Endothelial cell (in vitro differentiated cells): ENCODE data around the gene HSF2BP. TPM values are rescaled to one million over a fixed set of nuclear protein-coding genes. Genes with fewer than 3 reads are reported as not detected.

ENCODE experiments used
- DNase-seq: peaks from one replicate; pipeline ENCODE4 v3.0.0; 2021; ENCODE audit warnings: low spot score
- H3K27ac Mint-ChIP-seq: one replicate; pipeline ENCODE4 v1.8.0; 2021; ENCODE audit warnings: mixed read lengths, inconsistent platforms; ENCODE audit not compliant: unreplicated experiment
- H3K27me3 Mint-ChIP-seq: one replicate; pipeline ENCODE4 v1.8.0; 2021; ENCODE audit warnings: mild to moderate bottlenecking, moderate library complexity, mixed read lengths, inconsistent platforms; ENCODE audit not compliant: unreplicated experiment
- H3K36me3 Mint-ChIP-seq: one replicate; pipeline ENCODE4 v1.8.0; 2021; ENCODE audit warnings: mild to moderate bottlenecking, low read depth, mixed read lengths, inconsistent platforms; ENCODE audit not compliant: unreplicated experiment
- H3K4me1 Mint-ChIP-seq: one replicate; pipeline ENCODE4 v1.8.0; 2021; ENCODE audit warnings: mild to moderate bottlenecking, mixed read lengths, inconsistent platforms; ENCODE audit not compliant: unreplicated experiment
- H3K4me3 Mint-ChIP-seq: one replicate; pipeline ENCODE4 v1.8.0; 2021; ENCODE audit warnings: mild to moderate bottlenecking, mixed read lengths, inconsistent platforms; ENCODE audit not compliant: unreplicated experiment
- H3K9me3 Mint-ChIP-seq: one replicate; pipeline ENCODE4 v1.8.0; 2021; ENCODE audit warnings: mixed read lengths, inconsistent platforms; ENCODE audit not compliant: unreplicated experiment
- total RNA-seq: library from RNA; stranded (reverse); fragmentation: NEBNext Ultra II Directional; extraction: Animal tissue kit (Norgen Biotek cat#: 25700); gene quantifications from one replicate; pipeline ENCODE4 v1.2.1, GENCODE V29; 2021; ENCODE audit not compliant: unreplicated experiment
- TF ChIP-seq, protein P1 (sequence below): fragments of 200-600 bp; sonication (generic); IDR thresholded peaks from one replicate; pipeline ENCODE4 v1.5.0; 2021; ENCODE audit warnings: antibody characterized with exemption; ENCODE audit not compliant: unreplicated experiment

HSF2BP gene
- total RNA-seq, 1 donor from 2014 or later, result 2.3 TPM

DNA sequence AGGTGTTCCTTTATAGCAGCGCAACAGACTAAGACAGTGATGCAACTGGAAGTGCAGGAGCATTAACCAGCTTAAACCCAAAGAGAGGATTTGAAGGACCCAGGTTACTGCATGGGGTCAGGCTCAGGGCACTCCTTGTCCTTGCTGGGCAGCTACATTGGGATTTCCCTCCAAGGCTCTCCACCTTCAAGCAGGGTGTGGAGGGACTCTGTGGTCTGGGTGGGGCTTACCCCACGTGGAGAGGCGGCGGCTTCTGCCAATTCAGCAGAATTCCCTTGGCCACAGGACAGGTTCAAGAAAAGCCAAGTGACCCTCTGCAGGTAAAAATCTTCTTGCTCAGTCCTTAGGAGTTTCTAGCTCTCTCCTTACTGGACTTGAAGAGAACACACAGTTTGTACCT, 6.6 kb upstream of the HSF2BP start:
- Mint-ChIP-seq H3K9me3 (no peaks in the 10 kb centered on the region), H3K4me1 (peaks cover 10% of the 10 kb centered on the region), H3K27me3 (peaks cover 2% of the 10 kb centered on the region), H3K4me3 (no peak overlapping the region), H3K27ac (no peak overlapping the region), H3K36me3 (peaks cover 25% of the 10 kb centered on the region)
- no peak for DNase-seq
- TF ChIP-seq, protein P1, sequence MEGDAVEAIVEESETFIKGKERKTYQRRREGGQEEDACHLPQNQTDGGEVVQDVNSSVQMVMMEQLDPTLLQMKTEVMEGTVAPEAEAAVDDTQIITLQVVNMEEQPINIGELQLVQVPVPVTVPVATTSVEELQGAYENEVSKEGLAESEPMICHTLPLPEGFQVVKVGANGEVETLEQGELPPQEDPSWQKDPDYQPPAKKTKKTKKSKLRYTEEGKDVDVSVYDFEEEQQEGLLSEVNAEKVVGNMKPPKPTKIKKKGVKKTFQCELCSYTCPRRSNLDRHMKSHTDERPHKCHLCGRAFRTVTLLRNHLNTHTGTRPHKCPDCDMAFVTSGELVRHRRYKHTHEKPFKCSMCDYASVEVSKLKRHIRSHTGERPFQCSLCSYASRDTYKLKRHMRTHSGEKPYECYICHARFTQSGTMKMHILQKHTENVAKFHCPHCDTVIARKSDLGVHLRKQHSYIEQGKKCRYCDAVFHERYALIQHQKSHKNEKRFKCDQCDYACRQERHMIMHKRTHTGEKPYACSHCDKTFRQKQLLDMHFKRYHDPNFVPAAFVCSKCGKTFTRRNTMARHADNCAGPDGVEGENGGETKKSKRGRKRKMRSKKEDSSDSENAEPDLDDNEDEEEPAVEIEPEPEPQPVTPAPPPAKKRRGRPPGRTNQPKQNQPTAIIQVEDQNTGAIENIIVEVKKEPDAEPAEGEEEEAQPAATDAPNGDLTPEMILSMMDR, result no peak

DNA sequence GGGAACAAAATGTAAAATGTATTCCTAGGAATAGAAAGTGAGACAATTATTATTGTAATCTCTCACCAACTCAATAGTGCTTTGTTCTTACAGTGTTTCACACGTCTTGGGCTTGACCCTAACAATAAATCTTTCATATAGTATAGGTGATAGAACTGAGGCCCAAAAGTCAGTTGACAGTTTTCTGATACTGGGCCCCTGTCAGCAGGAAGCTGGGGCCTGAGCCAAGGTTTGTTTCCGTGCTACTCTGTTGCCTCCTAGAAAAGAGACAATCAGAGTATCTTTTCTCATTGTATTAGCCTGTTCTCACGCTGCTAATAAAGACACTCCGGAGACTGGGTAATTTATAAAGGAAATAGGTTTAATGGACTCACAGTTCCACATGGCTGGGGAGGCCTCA, 5.1 kb upstream of the HSF2BP start:
- H3K36me3 Mint-ChIP-seq, result peaks cover 19% of the 10 kb centered on the region
- H3K27me3 Mint-ChIP-seq, result peaks cover 7% of the 10 kb centered on the region
- TF ChIP-seq, protein P1, result no peak
- no peak for DNase-seq
- H3K9me3 Mint-ChIP-seq, result no peaks in the 10 kb centered on the region
- peaks cover 19% of the 10 kb centered on the region for H3K4me1 Mint-ChIP-seq
- no peak overlapping the region for H3K4me3 Mint-ChIP-seq
- no peak overlapping the region for H3K27ac Mint-ChIP-seq

DNA sequence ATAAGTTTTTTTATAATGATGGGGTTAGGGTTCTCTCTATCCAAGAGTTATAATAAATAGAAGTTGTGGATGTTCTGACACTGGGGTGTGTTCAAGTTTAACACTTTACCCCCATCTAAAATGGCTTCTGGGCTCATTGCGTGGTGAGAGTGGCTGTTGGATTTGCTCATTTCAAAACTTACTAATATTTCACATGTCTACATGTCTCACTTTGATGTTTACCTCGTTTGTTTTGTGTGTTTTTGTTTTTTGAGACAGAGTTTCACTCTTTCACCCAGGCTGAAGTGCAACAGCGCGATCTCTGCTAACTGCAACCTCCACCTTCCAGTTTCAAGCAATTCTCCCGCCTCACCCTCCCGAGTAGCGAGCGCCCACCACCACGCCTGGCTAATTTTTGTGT, 3.7 kb upstream of the HSF2BP start:
- H3K27ac Mint-ChIP-seq, result no peak overlapping the region
- TF ChIP-seq, protein P1, result no peak
- H3K27me3 Mint-ChIP-seq, result peaks cover 9% of the 10 kb centered on the region
- peaks cover 19% of the 10 kb centered on the region for H3K4me1 Mint-ChIP-seq
- DNase-seq, result no peak
- peaks cover 19% of the 10 kb centered on the region for H3K36me3 Mint-ChIP-seq
- no peaks in the 10 kb centered on the region for H3K9me3 Mint-ChIP-seq
- H3K4me3 Mint-ChIP-seq, result no peak overlapping the region

DNA sequence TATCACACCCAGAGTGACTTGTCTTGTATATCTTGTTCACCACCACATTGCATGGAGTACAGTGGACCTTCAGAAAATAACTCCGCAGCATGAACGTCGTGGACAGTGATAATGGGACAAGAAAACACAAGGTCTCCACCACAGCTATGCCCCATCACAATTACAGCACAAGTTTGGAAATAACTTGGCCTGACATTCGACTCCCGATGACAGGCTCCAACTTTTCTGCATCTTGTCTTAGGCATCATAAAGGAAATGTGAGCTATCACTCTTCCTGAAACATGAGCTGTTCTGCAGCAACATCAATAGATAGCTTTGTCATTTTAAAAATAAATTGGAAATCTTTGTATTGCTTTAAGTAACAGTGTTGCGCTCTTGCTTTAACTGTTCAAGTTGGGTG, 3.0 kb upstream of the HSF2BP start:
- TF ChIP-seq, protein P1, result no peak
- Mint-ChIP-seq H3K4me3 (no peak overlapping the region), H3K9me3 (no peaks in the 10 kb centered on the region), H3K4me1 (peaks cover 23% of the 10 kb centered on the region), H3K27ac (no peak overlapping the region), H3K36me3 (peaks cover 19% of the 10 kb centered on the region), H3K27me3 (peaks cover 9% of the 10 kb centered on the region)
- no peak for DNase-seq

DNA sequence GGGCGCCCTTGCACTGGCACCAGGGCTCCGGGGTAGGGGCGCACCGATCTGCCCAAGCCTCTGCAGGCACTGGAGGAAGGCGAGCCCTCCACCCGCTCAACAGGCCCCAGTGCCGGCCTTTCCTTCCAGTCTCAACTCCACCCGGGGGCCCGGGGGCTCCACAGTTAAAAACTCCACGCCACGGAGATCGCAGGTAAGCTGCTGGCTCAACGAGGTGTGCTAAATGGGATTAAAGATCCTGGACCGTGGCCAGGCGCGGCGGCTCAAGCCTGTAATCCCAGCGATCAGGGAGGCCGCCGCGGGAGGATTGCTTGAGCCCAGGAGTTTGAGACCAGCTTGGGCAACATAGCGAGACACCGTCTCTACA, 536 bp downstream of the HSF2BP start:
- peaks cover 26% of the 10 kb centered on the region for H3K4me1 Mint-ChIP-seq
- DNase-seq, result no peak
- H3K27me3 Mint-ChIP-seq, result peaks cover 9% of the 10 kb centered on the region
- H3K36me3 Mint-ChIP-seq, result peaks cover 4% of the 10 kb centered on the region
- no peaks in the 10 kb centered on the region for H3K9me3 Mint-ChIP-seq
- TF ChIP-seq, protein P1, result no peak
- H3K27ac Mint-ChIP-seq, result no peak overlapping the region
- peak overlapping the region; percentile 83 for H3K4me3 Mint-ChIP-seq
